CD14-positive monocyte (primary cell): Measurements from ENCODE around the gene SLC25A22. TPM values are rescaled to one million over a fixed set of nuclear protein-coding genes. Genes with fewer than 3 reads are reported as not detected.

Experiments used
- DNase-seq, 3 donors: peaks; one replicate each; pipeline ENCODE4 v3.0.0-alpha.2; 2011 to 2022
- H2AFZ ChIP-seq: 2 replicates; pipeline ENCODE4 v1.6.0; 2012; ENCODE audit warnings: mild to moderate bottlenecking, low read depth, low read length, inconsistent platforms; ENCODE audit not compliant: insufficient read depth, poor library complexity, severe bottlenecking
- H3K27ac ChIP-seq, 2 donors: 1 replicate in 1 of 2; 2 replicates in 1 of 2; pipeline ENCODE4 v1.5.1; 2012 to 2013; ENCODE audit warnings: low read length in 2 of 2, control low read depth in 1 of 2, inconsistent platforms in 1 of 2, low read depth in 1 of 2, mild to moderate bottlenecking in 1 of 2
- H3K27me3 ChIP-seq, 2 donors: one replicate each; pipeline versions ENCODE4 v1.6.0 to v1.6.1; 2011 to 2013; ENCODE audit warnings: low read length in 2 of 2; ENCODE audit not compliant: control insufficient read depth in 2 of 2, insufficient read depth in 2 of 2
- H3K36me3 ChIP-seq, 2 donors: replicated peaks in 1 of 2; 1 replicate in 1 of 2; 2 replicates in 1 of 2; pipeline versions ENCODE4 v1.5.1 to v1.6.1; 2012 to 2013; ENCODE audit warnings: low read length in 2 of 2, control low read depth in 1 of 2, inconsistent platforms in 1 of 2, mild to moderate bottlenecking in 1 of 2; ENCODE audit not compliant: insufficient read depth in 2 of 2, control insufficient read depth in 1 of 2
- H3K4me1 ChIP-seq, 2 donors: 1 replicate in 1 of 2; 2 replicates in 1 of 2; pipeline versions ENCODE4 v1.5.1 to v1.6.1; 2012 to 2013; ENCODE audit warnings: low read length in 2 of 2, control low read depth in 1 of 2, inconsistent platforms in 1 of 2, mild to moderate bottlenecking in 1 of 2, moderate library complexity in 1 of 2; ENCODE audit not compliant: insufficient read depth in 2 of 2, control insufficient read depth in 1 of 2
- H3K4me2 ChIP-seq: replicated peaks from 2 replicates; pipeline ENCODE3; 2012; ENCODE audit warnings: low read length, moderate library complexity, mild to moderate bottlenecking; ENCODE audit not compliant: poor library complexity, severe bottlenecking; ENCODE audit errors: extremely low read depth
- H3K4me3 ChIP-seq, 3 experiments: fragments of 200-600 bp in 1 of 3; sonication (generic) in 1 of 3; replicated peaks in 1 of 3; 1 replicate in 2 of 3; 2 replicates in 1 of 3; pipeline ENCODE4 v1.5.1; 2011 to 2013; ENCODE audit warnings: low read length in 3 of 3, mild to moderate bottlenecking in 3 of 3, control low read depth in 2 of 3, low read depth in 2 of 3, inconsistent platforms in 1 of 3, moderate library complexity in 1 of 3
- H3K79me2 ChIP-seq: 2 replicates; pipeline ENCODE4 v1.6.0; 2012; ENCODE audit warnings: mild to moderate bottlenecking, control low read depth, inconsistent platforms, low read length, moderate library complexity; ENCODE audit not compliant: insufficient read depth
- H3K9ac ChIP-seq: 2 replicates; pipeline ENCODE4 v1.6.0; 2017; ENCODE audit warnings: low read length, mild to moderate bottlenecking; ENCODE audit not compliant: insufficient read depth, poor library complexity, severe bottlenecking
- H3K9me3 ChIP-seq, 2 donors: replicated peaks in 1 of 2; 1 replicate in 1 of 2; 2 replicates in 1 of 2; pipeline versions ENCODE4 v1.5.1 to v1.6.1; 2012 to 2013; ENCODE audit warnings: low read length in 2 of 2, control low read depth in 1 of 2; ENCODE audit not compliant: control insufficient read depth in 1 of 2, insufficient read depth in 1 of 2
- H4K20me1 ChIP-seq: 2 replicates; pipeline ENCODE4 v1.6.0; 2012; ENCODE audit warnings: mild to moderate bottlenecking, low read length, control low read depth, moderate library complexity; ENCODE audit not compliant: insufficient read depth
- H3K27ac Mint-ChIP-seq, 7 donors: one replicate each; pipeline ENCODE4 v1.8.0; 2020; ENCODE audit warnings: mild to moderate bottlenecking in 7 of 7, mixed read lengths in 7 of 7, moderate library complexity in 6 of 7, inconsistent platforms in 2 of 7
- H3K27me3 Mint-ChIP-seq, 3 donors: one replicate each; pipeline ENCODE4 v1.8.0; 2021 to 2022; ENCODE audit warnings: low read depth in 3 of 3, mild to moderate bottlenecking in 3 of 3, mixed read lengths in 3 of 3, moderate library complexity in 3 of 3, inconsistent platforms in 1 of 3
- H3K36me3 Mint-ChIP-seq, 2 donors: one replicate each; pipeline ENCODE4 v1.8.0; 2020; ENCODE audit warnings: mixed read lengths in 2 of 2, inconsistent platforms in 1 of 2, mild to moderate bottlenecking in 1 of 2
- H3K4me1 Mint-ChIP-seq: one replicate; pipeline ENCODE4 v1.8.0; 2020; ENCODE audit warnings: mild to moderate bottlenecking, mixed read lengths
- H3K4me3 Mint-ChIP-seq, 2 donors: one replicate each; pipeline ENCODE4 v1.8.0; 2020; ENCODE audit warnings: mild to moderate bottlenecking in 2 of 2, mixed read lengths in 2 of 2, moderate library complexity in 1 of 2
- H3K9me3 Mint-ChIP-seq, 7 donors: one replicate each; pipeline ENCODE4 v1.8.0; 2020 to 2022; ENCODE audit warnings: mixed read lengths in 7 of 7, mild to moderate bottlenecking in 6 of 7, moderate library complexity in 6 of 7, inconsistent platforms in 2 of 7
- WGBS: methylation state at CpG from one replicate; pipeline ENCODE4 v1.1.5; 2013; ENCODE audit warnings: missing lambda C conversion rate; ENCODE audit not compliant: insufficient coverage; 5-methylcytosine and 5-hydroxymethylcytosine counted together
- intact Hi-C, 2 donors: fragments of 100-400 bp; cut with micrococcal nuclease; formaldehyde crosslinking; loops; one replicate each; pipeline versions ENCODE4 v1.15.0 to v1.15.1; 2023
- polyA plus RNA-seq, 3 donors: library from polyadenylated mRNA; depleted of rRNA in 1 of 3; unstranded in 2 of 3; stranded (reverse) in 1 of 3; fragments of 300-500 nt in 2 of 3; fragments of >200 nt in 1 of 3; fragmentation: Illumina TruSeq in 2 of 3; gene quantifications; 1 replicate in 2 of 3; 2 replicates in 1 of 3; pipeline ENCODE4 v1.2.3, GENCODE V29; 2012 to 2021
- TF ChIP-seq, protein P1 (sequence below): fragments of 200-600 bp; IDR thresholded peaks from one replicate; pipeline ENCODE4 v1.8.0; 2022; ENCODE audit warnings: antibody characterized with exemption, mild to moderate bottlenecking

The SLC25A22 gene
- polyA plus RNA-seq, 3 donors: 4.4 to 20.9 (median 5.6) TPM

GRCh38 chr11:831961-832528 is 34.0 kb upstream of the SLC25A22 start:
- Histone ChIP-seq H4K20me1 (peaks cover 60% of the 10 kb centered on the region), H3K9me3 (no peaks in the 10 kb centered on the region), H3K4me1 (peaks cover 74 to 79% of the 10 kb centered on the region in 2 donors), H3K27me3 (peaks cover 10 to 61% of the 10 kb centered on the region in 2 donors), H3K36me3 (peaks cover 8 to 10% of the 10 kb centered on the region in 2 donors), H3K9ac (peak overlapping the region; percentile 46), H2AFZ (peak overlapping the region; percentile 41), H3K27ac (no peak overlapping the region), H3K4me3 (peak overlapping the region in 2 of 3 experiments; percentile 41 to 74), H3K4me2 (peak overlapping the region; percentile 91), H3K79me2 (peaks cover 21% of the 10 kb centered on the region)
- no peak for DNase-seq
- 95% methylated on average over 14 of the region's 23 CpGs for whole genome bisulfite sequencing
- Mint-ChIP-seq H3K9me3 (peaks cover 0 to 21% (median 3%) of the 10 kb centered on the region in 7 donors), H3K4me3 (peak overlapping the region; percentile 64 to 77), H3K27ac (peak overlapping the region in 3 of 7 donors; percentile 6 to 59 (median 41)), H3K36me3 (peaks cover 14 to 18% of the 10 kb centered on the region in 2 donors), H3K4me1 (peaks cover 67% of the 10 kb centered on the region), H3K27me3 (peaks cover 41 to 77% (median 48%) of the 10 kb centered on the region in 3 donors)
- intact Hi-C loops: no loop called here
- TF ChIP-seq, protein P1, sequence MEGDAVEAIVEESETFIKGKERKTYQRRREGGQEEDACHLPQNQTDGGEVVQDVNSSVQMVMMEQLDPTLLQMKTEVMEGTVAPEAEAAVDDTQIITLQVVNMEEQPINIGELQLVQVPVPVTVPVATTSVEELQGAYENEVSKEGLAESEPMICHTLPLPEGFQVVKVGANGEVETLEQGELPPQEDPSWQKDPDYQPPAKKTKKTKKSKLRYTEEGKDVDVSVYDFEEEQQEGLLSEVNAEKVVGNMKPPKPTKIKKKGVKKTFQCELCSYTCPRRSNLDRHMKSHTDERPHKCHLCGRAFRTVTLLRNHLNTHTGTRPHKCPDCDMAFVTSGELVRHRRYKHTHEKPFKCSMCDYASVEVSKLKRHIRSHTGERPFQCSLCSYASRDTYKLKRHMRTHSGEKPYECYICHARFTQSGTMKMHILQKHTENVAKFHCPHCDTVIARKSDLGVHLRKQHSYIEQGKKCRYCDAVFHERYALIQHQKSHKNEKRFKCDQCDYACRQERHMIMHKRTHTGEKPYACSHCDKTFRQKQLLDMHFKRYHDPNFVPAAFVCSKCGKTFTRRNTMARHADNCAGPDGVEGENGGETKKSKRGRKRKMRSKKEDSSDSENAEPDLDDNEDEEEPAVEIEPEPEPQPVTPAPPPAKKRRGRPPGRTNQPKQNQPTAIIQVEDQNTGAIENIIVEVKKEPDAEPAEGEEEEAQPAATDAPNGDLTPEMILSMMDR: no peak

DNA sequence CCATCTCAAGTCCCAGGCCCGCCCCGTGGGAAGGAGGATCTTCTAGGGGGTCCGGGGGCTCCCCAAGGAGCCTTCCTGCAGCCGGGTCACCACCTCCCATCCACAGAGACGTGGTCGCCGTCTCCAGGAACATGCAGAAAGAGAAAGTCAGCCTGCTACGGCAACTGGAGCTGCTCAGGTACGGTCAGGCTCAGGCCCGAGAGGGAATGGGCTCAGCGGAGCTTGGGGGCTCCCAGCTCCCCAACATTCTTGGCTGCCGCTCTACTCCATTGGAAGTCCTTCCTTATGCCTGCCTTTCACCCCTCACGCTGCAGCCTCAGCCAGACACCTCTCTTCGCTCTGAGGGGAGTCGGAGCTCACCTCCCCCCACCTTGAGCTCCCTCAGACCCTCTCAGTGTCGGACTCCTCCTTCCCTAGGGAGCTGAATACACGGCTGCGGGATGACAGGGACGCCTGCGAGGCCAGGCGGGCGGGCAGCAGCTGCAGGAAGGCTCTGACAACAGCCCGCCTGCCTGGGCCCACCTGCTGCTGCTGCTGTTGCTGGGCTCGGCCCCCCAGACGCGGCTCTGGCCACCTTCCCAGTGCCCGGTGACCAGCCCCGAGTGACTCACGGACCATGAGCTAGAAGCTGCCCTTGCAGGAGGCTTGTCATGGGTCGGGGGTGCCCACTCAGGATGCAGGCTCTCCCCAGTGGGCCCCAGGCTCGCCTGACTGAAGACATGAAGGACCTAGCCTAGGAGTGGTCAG is 33.2 kb upstream of the SLC25A22 start:
- no peak overlapping the region for H3K27ac Mint-ChIP-seq
- Histone ChIP-seq H3K79me2 (peaks cover 21% of the 10 kb centered on the region), H3K9me3 (no peaks in the 10 kb centered on the region), H3K4me1 (peaks cover 81 to 87% of the 10 kb centered on the region in 2 donors), H3K27ac (no peak overlapping the region), H4K20me1 (peaks cover 52% of the 10 kb centered on the region), H3K36me3 (peaks cover 2 to 3% of the 10 kb centered on the region in 2 donors), H3K9ac (no peak overlapping the region), H2AFZ (no peak overlapping the region), H3K4me3 (peak overlapping the region in 1 of 3 experiments; percentile 77), H3K27me3 (peaks cover 10 to 65% of the 10 kb centered on the region in 2 donors), H3K4me2 (peak overlapping the region; percentile 91)
- DNase-seq: no peak
- intact Hi-C loops: no loop called here
- WGBS: 70% methylated on average over 28 of the region's 31 CpGs
- TF ChIP-seq, protein P1: no peak
- peaks cover 71% of the 10 kb centered on the region for H3K4me1 Mint-ChIP-seq
- peaks cover 45 to 82% (median 50%) of the 10 kb centered on the region in 3 donors for H3K27me3 Mint-ChIP-seq
- peak overlapping the region; percentile 43 to 77 for H3K4me3 Mint-ChIP-seq
- H3K36me3 Mint-ChIP-seq: peaks cover 6 to 13% of the 10 kb centered on the region in 2 donors
- peaks cover 0 to 21% (median 1%) of the 10 kb centered on the region in 7 donors for H3K9me3 Mint-ChIP-seq
